ENCODE data around the gene SIRT6. TPM values are rescaled to one million over a fixed set of nuclear protein-coding genes. Genes with fewer than 3 reads are reported as not detected.
A peak's percentile ranks its signal among the peaks of the same experiment; 100 is the strongest.

Gene SIRT6
- total RNA-seq, 1 experiment from 2014 or later: 28.1 TPM

DNA sequence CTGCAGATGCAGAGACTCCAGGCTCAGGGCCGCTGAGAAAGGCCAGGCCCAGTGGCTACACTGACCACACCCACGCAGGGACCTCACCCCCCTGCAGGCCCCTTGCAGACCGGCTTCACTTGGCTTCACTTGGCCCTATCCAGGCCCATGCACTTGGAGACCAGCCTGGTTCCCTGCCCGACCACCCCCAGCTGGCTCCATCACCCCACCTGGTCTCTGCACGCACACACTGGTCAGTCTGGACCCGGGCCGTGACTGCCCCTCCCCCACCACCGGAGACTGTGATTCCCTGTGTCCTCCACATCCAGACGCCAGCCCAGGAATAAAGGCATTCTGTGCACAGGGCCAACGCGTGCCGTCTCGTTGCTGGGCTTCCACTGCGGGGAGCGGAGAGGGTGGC lies 42.1 kb upstream of the SIRT6 start:
- DNase-seq (ENCODE audit: low spot score) (no peak), ATAC-seq (no peak)
- Mint-ChIP-seq H3K36me3 (peaks cover 2% of the 10 kb centered on the region; the same call in 1 of the 2 replicates), H3K27me3 (ENCODE audit: low read depth) (no peaks in the 10 kb centered on the region; the same call in 1 of the 2 replicates), H3K4me1 (no peaks in the 10 kb centered on the region), H3K4me3 (no peak overlapping the region), H3K9me3 (no peaks in the 10 kb centered on the region), H3K27ac (no peak overlapping the region)
- CTCF ChIA-PET: interaction anchor here (1.4 kb wide), 1 partner anchor 84 kb away, joined by 3 read pairs; no protein-coding TSS in a partner anchor
- POLR2A ChIA-PET: no interaction called here
- TF ChIP-seq, protein P1, sequence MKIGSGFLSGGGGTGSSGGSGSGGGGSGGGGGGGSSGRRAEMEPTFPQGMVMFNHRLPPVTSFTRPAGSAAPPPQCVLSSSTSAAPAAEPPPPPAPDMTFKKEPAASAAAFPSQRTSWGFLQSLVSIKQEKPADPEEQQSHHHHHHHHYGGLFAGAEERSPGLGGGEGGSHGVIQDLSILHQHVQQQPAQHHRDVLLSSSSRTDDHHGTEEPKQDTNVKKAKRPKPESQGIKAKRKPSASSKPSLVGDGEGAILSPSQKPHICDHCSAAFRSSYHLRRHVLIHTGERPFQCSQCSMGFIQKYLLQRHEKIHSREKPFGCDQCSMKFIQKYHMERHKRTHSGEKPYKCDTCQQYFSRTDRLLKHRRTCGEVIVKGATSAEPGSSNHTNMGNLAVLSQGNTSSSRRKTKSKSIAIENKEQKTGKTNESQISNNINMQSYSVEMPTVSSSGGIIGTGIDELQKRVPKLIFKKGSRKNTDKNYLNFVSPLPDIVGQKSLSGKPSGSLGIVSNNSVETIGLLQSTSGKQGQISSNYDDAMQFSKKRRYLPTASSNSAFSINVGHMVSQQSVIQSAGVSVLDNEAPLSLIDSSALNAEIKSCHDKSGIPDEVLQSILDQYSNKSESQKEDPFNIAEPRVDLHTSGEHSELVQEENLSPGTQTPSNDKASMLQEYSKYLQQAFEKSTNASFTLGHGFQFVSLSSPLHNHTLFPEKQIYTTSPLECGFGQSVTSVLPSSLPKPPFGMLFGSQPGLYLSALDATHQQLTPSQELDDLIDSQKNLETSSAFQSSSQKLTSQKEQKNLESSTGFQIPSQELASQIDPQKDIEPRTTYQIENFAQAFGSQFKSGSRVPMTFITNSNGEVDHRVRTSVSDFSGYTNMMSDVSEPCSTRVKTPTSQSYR (CRISPR knock-in tag; IDR thresholded peaks at IDR 0.05): no peak
- TF ChIP-seq CBFB (CRISPR knock-in tag; IDR thresholded peaks at IDR 0.05; ENCODE audit: low read depth) (no peak), SMAD3 (CRISPR knock-in tag; IDR thresholded peaks at IDR 0.05; ENCODE audit: borderline replicate concordance) (no peak), FOXK1 (CRISPR knock-in tag; IDR thresholded peaks at IDR 0.05) (no peak), JAZF1 (CRISPR knock-in tag; IDR thresholded peaks at IDR 0.05) (no peak), ZNF138 (CRISPR knock-in tag; conservative IDR thresholded peaks at IDR 0.05) (no peak)
- TF ChIP-seq, protein P2, sequence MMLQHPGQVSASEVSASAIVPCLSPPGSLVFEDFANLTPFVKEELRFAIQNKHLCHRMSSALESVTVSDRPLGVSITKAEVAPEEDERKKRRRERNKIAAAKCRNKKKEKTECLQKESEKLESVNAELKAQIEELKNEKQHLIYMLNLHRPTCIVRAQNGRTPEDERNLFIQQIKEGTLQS (CRISPR knock-in tag; conservative IDR thresholded peaks at IDR 0.05): no peak

DNA sequence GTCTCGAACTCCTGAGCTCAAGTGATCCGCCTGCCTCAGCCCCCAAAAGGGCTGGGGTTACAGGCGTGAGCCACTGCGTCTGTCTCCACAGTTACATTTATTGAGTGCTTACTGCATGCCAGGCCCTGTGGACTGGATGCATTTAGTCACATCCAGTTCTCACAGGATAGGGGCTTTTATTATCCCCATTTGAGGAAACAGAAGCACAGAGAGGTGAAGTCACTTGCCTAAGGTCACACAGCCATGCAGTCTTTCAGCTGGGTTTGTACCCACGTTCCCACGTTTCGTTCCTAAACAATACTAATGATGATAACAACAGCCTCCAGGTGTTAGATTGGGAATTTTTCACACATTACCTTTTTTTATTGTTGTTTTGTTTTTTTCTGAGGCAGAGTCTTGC lies 37.8 kb upstream of the SIRT6 start:
- Mint-ChIP-seq H3K27me3 (ENCODE audit: low read depth) (no peaks in the 10 kb centered on the region), H3K27ac (0 out of 2 replicates have a peak overlapping the region, but pooled peaks have one; percentile 32), H3K36me3 (peaks cover 9% of the 10 kb centered on the region), H3K4me1 (no peaks in the 10 kb centered on the region), H3K4me3 (no peak overlapping the region), H3K9me3 (peaks cover 8% of the 10 kb centered on the region)
- ChIA-PET POLR2A (no interaction called here), CTCF (no interaction called here)
- DNase-seq (ENCODE audit: low spot score) (no peak), ATAC-seq (no peak)
- TF ChIP-seq, protein P3, sequence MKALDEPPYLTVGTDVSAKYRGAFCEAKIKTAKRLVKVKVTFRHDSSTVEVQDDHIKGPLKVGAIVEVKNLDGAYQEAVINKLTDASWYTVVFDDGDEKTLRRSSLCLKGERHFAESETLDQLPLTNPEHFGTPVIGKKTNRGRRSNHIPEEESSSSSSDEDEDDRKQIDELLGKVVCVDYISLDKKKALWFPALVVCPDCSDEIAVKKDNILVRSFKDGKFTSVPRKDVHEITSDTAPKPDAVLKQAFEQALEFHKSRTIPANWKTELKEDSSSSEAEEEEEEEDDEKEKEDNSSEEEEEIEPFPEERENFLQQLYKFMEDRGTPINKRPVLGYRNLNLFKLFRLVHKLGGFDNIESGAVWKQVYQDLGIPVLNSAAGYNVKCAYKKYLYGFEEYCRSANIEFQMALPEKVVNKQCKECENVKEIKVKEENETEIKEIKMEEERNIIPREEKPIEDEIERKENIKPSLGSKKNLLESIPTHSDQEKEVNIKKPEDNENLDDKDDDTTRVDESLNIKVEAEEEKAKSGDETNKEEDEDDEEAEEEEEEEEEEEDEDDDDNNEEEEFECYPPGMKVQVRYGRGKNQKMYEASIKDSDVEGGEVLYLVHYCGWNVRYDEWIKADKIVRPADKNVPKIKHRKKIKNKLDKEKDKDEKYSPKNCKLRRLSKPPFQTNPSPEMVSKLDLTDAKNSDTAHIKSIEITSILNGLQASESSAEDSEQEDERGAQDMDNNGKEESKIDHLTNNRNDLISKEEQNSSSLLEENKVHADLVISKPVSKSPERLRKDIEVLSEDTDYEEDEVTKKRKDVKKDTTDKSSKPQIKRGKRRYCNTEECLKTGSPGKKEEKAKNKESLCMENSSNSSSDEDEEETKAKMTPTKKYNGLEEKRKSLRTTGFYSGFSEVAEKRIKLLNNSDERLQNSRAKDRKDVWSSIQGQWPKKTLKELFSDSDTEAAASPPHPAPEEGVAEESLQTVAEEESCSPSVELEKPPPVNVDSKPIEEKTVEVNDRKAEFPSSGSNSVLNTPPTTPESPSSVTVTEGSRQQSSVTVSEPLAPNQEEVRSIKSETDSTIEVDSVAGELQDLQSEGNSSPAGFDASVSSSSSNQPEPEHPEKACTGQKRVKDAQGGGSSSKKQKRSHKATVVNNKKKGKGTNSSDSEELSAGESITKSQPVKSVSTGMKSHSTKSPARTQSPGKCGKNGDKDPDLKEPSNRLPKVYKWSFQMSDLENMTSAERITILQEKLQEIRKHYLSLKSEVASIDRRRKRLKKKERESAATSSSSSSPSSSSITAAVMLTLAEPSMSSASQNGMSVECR (CRISPR knock-in tag; IDR thresholded peaks at IDR 0.05; ENCODE audit: borderline replicate concordance): no peak
- TF ChIP-seq, protein P4, sequence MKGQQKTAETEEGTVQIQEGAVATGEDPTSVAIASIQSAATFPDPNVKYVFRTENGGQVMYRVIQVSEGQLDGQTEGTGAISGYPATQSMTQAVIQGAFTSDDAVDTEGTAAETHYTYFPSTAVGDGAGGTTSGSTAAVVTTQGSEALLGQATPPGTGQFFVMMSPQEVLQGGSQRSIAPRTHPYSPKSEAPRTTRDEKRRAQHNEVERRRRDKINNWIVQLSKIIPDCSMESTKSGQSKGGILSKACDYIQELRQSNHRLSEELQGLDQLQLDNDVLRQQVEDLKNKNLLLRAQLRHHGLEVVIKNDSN (CRISPR knock-in tag; IDR thresholded peaks at IDR 0.05): no peak
- TF ChIP-seq, protein P5, sequence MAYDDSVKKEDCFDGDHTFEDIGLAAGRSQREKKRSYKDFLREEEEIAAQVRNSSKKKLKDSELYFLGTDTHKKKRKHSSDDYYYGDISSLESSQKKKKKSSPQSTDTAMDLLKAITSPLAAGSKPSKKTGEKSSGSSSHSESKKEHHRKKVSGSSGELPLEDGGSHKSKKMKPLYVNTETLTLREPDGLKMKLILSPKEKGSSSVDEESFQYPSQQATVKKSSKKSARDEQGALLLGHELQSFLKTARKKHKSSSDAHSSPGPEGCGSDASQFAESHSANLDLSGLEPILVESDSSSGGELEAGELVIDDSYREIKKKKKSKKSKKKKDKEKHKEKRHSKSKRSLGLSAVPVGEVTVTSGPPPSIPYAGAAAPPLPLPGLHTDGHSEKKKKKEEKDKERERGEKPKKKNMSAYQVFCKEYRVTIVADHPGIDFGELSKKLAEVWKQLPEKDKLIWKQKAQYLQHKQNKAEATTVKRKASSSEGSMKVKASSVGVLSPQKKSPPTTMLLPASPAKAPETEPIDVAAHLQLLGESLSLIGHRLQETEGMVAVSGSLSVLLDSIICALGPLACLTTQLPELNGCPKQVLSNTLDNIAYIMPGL (CRISPR knock-in tag; IDR thresholded peaks at IDR 0.05): no peak
- TF ChIP-seq MXD4 (CRISPR knock-in tag; IDR thresholded peaks at IDR 0.05; ENCODE audit: borderline replicate concordance) (no peak), SMAD3 (CRISPR knock-in tag; IDR thresholded peaks at IDR 0.05; ENCODE audit: borderline replicate concordance) (no peak), ESRRA (CRISPR knock-in tag; IDR thresholded peaks at IDR 0.05; ENCODE audit: borderline replicate concordance) (no peak), ZNF317 (CRISPR knock-in tag; IDR thresholded peaks at IDR 0.05; ENCODE audit: borderline replicate concordance, low read depth) (no peak)
- TF ChIP-seq, protein P6, sequence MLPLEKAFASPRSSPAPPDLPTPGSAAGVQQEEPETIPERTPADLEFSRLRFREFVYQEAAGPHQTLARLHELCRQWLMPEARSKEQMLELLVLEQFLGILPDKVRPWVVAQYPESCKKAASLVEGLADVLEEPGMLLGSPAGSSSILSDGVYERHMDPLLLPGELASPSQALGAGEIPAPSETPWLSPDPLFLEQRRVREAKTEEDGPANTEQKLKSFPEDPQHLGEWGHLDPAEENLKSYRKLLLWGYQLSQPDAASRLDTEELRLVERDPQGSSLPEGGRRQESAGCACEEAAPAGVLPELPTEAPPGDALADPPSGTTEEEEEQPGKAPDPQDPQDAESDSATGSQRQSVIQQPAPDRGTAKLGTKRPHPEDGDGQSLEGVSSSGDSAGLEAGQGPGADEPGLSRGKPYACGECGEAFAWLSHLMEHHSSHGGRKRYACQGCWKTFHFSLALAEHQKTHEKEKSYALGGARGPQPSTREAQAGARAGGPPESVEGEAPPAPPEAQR (CRISPR knock-in tag; IDR thresholded peaks at IDR 0.05): no peak
- TF ChIP-seq, protein P7, sequence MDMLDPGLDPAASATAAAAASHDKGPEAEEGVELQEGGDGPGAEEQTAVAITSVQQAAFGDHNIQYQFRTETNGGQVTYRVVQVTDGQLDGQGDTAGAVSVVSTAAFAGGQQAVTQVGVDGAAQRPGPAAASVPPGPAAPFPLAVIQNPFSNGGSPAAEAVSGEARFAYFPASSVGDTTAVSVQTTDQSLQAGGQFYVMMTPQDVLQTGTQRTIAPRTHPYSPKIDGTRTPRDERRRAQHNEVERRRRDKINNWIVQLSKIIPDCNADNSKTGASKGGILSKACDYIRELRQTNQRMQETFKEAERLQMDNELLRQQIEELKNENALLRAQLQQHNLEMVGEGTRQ (CRISPR knock-in tag; IDR thresholded peaks at IDR 0.05): no peak
- TF ChIP-seq, protein P8, sequence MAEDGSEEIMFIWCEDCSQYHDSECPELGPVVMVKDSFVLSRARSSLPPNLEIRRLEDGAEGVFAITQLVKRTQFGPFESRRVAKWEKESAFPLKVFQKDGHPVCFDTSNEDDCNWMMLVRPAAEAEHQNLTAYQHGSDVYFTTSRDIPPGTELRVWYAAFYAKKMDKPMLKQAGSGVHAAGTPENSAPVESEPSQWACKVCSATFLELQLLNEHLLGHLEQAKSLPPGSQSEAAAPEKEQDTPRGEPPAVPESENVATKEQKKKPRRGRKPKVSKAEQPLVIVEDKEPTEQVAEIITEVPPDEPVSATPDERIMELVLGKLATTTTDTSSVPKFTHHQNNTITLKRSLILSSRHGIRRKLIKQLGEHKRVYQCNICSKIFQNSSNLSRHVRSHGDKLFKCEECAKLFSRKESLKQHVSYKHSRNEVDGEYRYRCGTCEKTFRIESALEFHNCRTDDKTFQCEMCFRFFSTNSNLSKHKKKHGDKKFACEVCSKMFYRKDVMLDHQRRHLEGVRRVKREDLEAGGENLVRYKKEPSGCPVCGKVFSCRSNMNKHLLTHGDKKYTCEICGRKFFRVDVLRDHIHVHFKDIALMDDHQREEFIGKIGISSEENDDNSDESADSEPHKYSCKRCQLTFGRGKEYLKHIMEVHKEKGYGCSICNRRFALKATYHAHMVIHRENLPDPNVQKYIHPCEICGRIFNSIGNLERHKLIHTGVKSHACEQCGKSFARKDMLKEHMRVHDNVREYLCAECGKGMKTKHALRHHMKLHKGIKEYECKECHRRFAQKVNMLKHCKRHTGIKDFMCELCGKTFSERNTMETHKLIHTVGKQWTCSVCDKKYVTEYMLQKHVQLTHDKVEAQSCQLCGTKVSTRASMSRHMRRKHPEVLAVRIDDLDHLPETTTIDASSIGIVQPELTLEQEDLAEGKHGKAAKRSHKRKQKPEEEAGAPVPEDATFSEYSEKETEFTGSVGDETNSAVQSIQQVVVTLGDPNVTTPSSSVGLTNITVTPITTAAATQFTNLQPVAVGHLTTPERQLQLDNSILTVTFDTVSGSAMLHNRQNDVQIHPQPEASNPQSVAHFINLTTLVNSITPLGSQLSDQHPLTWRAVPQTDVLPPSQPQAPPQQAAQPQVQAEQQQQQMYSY (CRISPR knock-in tag; IDR thresholded peaks at IDR 0.05): no peak

Measured in WTC11 (cell line).